GM19467 (cell line): ENCODE data around the gene TMEM30A.

Source experiments
- ATAC-seq: cut with Tn5 transposase; IDR thresholded peaks from one replicate; pipeline ENCODE4 v1.9.1; 2021; ENCODE audit warnings: mild to moderate bottlenecking, moderate library complexity; ENCODE audit not compliant: unreplicated experiment

The TMEM30A gene

GRCh38 chr6:75220357-75220756 lies 64.2 kb downstream of the TMEM30A start:
- no peak for ATAC-seq

DNA sequence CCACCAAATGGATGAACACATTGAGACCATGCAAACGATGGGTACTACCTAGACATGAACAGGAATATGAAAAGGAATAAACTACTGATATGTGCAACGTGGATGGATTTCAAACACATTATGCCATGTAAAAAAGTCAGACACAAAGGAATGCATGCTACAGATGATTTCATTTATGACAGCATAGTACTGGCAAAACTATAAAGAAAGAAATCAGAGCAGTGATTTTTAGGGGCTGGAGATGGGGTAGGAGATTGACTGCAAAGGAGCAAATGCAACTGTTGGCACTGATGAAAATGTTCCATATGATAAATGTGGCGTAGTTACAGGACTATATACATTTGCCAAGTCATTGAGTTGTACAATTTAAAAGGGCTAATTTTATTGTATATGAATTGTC lies 65.3 kb downstream of the TMEM30A start:
- ATAC-seq: no peak

DNA sequence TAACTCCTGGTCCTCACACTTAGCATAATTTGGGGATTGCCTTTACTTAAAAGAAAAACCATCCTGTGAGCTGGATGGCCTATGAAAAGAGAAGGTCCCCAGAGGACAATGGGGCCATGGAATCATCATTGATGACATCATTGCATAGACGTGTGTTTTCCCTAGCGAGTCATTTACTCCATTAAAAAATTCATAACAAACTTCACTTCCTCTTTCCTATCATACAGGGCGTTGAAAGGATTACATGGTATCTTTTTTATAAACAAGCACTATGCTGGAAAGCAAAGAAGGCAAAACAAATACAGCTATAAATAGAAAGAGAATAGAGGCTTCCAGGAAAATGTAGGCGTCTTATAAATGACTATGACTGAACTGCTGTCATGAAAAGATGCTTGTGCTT lies 67.4 kb downstream of the TMEM30A start:
- no peak for ATAC-seq

DNA sequence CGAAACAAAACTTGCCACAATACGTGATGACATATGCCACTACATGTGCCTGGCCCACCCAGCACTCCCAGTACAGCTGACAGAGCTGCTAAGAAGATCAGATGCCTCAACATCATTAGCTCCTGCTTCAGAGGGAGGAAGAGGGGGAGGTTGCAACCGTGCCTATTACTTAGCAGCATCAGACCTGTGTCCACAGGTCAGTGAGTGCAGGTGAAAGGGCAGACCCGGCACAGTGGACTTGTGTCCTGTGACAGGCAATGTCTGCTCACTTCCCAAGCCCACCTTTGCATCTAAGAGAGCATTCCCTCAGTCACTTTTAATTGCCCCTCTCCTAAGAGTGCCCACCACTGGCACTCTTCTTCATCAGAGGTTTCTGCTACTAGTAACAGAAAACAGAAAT lies 69.3 kb downstream of the TMEM30A start:
- ATAC-seq: no peak

DNA sequence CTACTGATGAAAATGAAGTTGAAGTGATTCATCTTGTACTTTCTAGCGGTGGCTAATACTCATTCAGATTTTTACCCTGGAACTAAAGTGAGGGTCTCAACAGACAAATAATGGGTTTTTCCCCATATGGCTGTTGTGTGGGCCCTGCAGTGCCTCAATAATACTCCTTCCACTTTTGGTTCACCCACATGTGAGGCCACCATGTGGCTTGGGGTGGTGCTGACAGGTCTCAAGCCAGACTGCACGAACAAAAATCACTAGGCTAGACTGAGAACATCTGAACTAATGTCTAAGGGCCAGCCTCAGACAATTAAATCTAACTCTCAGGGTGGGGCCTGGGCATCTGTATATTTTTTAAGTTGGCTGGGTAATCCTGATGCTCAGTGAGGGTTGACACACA lies 70.9 kb downstream of the TMEM30A start:
- no peak for ATAC-seq

DNA sequence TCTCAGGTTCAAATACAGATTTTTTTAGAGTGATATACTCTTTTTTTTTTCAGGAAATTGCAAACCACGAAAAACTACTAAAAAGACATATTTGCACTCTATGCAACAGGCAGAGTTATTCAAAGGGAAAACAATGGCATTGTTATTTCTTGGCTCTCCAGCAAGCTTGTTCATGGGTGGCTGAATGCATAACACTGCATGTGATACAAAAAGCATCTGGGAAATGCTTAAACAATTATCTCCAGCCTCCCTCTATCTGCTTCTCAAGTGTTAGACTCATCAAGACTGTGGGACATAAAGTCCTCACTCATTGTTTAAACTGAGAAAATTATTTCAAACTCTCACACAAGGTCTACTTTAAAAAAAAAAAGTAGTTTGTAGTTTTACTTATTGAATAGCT lies 71.5 kb downstream of the TMEM30A start:
- ATAC-seq: no peak

DNA sequence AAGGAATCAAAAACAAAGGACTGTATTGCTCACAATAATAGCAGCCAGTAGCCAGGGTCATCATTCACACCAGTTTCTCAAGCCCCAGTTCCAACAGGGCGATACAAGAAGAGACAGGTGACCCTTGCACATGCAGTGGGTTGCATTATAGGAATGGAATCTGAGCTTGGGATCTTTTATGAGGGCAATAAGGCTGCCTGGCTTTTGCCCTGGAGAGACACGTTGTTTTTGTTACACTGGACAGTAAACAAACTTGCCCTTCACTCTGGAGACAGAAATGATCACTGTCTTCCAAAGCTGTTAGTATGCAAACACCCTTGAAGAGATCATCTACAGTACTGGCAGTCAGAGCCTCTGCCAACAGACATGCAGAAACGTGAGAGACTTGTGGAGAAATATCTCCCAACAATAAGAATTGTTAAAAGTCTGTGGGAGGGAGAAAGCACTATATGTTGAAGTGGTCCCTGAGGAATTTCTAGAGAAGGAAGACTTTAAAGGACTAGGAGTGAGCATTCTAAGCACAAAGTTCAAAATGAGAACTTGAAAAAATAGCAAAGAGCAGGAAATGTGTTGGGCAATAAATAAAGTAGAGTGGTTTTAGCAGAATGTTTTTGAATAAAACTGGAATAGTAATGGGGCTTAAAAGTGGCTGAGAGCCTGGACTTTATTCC lies 72.5 kb downstream of the TMEM30A start:
- ATAC-seq: no peak

DNA sequence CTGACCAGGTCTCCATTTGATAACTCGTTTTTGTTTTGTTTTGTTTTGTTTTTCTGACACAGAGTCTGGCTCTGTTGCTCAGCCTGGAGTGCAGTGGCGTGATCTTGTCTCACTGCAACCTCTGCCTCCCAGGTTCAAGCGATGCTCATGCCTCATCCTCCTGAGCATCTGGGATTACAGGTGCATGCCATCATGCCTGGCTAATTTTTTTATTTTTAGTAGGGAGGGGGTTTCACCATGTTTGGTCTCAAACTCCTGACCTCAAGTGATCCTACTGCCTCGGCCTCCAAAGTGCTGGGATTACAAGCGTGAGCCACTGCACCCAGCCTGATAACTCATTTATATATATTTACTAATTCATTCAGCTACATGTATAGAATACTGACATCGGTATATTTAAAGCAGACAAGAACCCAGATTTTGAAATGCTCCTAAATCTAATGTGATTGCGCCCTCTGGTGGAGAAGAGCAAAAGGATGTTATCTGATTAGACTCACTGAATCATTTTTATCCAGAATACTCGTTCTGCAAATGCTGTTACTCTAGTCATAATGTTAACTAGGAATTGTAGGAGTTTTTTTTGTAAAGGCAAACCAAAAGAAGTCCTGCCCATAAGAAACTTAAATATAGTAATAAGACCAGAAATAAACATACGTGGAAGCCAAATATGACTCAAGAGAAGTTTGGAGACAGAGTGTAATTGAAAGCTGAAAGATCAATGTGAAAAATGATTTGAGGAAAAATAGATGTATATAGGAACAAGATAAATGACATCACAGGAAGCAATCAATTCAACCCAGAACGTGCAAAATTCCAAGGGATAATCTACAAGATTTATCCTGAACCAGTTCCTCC lies 73.5 kb downstream of the TMEM30A start:
- ATAC-seq: no peak

DNA sequence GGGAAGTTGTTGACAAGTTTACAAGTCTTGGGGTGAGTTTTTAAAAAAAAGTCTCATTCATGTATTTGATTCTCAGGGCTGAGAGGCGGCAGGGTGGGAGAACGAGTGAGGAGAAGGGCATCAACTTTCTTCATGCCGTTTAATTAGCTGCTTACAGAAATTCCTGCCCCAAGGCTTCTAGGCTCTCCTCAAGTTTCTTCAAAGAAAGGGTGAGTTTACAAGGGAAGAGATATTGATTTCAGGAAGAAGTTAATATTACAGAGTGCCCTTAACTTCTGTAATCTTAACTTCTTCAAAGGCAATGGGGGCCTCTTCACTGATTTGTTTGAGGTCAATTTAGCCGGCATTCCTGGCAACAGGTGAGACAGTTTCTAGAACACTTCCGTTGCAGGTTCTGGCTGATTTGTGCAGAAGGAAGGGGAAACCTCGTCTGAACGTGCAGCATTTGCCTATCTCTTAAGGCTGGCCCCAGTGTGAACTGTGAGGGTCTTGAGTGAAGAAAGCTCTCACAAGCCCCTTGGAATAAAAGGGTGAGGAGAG lies 75.3 kb downstream of the TMEM30A start:
- no peak for ATAC-seq

GRCh38 chr6:75208298-75209183 lies 76.1 kb downstream of the TMEM30A start:
- ATAC-seq: peak; percentile 72

GRCh38 chr6:75206576-75207342 lies 77.8 kb downstream of the TMEM30A start:
- no peak for ATAC-seq

DNA sequence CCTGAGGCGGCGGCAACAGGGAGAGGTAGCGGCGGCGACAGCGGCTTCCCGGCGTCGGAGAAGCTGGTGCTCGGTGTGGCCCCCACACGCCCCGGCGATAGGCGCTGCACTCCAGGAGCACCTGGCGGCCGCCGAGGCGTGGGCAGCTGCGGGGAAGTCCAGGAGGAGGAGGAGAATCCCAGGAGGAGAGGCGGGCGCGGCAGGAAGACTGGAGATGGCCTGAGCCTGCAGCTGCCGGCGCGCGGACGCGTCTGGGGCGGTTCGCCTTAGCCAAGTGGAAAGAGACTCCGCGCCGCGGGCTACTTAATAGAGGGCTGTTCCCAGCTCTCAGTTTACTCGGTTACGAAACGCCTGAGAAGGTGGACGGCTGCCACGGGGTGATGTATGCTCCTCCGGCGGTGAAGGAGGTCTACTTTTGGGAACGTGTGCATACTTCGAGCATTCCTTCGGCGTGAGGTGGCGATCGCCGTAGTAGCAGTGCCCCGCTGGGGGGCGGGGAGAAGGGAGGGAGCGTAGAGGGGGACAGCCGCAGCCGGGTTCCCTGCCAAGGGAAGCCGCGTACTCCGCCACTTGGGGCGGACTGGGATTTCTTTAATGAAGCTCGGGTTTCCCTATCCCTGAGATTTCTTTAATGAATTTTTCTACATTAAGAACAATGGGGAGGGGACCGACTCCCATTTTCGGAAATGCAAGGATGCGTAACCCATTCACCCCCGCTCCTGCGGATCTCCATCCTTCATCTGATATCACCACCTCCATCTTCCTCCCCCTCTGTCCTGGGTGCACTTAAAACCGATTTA lies 78.6 kb downstream of the TMEM30A start, which contains the start of gene COL12A1:
TSS of gene COL12A1 (minus strand) at position 278 of the 800 bp plus-strand sequence. CDS start 3,261 bp downstream, outside the sequence.
- no peak for ATAC-seq

DNA sequence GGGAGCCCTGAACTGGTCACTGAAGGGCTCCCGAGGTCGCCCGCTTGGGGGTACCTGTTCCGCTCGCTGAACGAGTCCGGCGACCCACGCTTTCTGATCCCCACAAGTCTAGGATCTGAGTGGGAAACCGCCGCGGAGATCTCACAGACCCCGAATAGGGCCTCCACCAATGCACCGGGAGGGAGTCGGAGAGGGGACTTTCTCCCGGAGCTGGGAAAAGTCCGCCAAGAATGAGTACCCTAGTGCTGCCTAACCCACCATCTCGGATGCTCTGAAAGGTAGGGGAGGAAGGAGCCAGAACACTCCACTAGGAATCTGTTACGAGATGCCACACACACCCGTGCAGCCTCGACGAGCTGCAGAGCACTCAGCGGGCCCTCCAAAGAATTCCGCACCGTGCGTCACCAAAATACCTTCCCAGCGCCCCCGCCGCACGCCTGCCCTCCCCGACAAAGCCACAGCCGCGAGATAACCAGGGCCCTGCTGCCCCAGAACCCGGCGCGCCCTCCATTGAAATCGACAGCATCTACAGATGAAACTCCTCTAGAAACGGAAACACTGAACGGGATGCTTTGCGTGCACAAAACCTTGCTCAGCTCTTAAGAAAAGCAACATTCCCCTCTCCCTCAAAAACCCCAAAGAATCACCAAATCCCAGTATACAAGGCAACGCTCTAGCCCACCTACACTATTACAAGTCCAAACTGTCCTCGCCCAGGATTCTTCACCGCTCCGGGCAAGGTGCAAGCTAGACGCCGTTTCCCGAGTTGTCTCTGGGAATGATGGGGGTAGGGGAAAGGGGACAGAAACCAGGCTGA lies 79.4 kb downstream of the TMEM30A start:
- no peak for ATAC-seq

DNA sequence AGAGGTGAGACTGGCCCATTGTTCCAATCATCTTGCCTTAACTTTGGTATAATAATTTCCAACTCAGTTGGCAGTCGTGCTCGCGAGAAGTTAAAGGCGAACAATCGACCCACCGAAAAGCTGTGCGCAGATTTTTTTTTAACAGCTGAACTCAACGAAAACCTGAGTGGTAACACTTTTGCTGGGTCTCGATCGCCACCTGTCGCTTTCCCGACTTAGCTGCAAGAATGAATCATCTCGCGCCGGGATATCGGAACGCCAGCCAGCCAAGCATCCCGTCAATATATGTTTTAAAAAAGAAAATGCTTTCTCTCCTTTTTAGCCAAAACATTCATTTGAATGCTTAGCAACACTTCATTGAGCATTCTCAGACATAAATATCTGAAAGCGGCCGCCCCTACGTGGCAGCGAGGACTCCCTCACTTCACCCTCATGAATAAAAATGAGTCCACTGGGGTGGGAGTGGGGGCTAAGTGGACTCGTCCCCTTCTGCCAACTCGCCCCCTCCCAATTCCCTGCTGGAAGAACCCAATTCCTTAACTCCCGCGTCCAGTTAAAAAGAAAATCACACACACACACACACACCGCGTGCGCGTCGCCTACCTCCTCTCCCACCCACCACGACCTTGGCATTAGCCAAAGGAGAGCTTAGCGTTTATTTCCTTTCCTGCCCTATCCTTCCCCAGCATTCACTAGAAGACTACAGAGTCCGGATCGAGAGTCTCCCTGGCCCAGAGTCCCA lies 80.2 kb downstream of the TMEM30A start:
- no peak for ATAC-seq

GRCh38 chr6:75203721-75204120 lies 80.9 kb downstream of the TMEM30A start:
- no peak for ATAC-seq
